PFSK-1 (cell line): ENCODE results near the gene PAQR8.

Experiments used
- FOXP2 ChIP-seq: optimal IDR thresholded peaks from 2 replicates; pipeline ENCODE3; 2011; ENCODE audit warnings: borderline replicate concordance, control low read depth, inconsistent platforms; ENCODE audit not compliant: insufficient read depth; ENCODE audit errors: extremely low read length, extremely low read depth
- POLR2AphosphoS5 ChIP-seq: IDR thresholded peaks from 2 replicates; pipeline ENCODE4 v1.6.1; 2012; ENCODE audit warnings: low read depth, mild to moderate bottlenecking, control low read depth, low read length, moderate library complexity
- REST ChIP-seq, 2 experiments: IDR thresholded peaks; 2 replicates each; pipeline versions ENCODE4 v1.6.1 to v1.8.0; 2011 to 2012; ENCODE audit warnings: low read depth in 2 of 2, low read length in 2 of 2, control low read depth in 1 of 2, inconsistent platforms in 1 of 2, mild to moderate bottlenecking in 1 of 2, moderate library complexity in 1 of 2; ENCODE audit not compliant: insufficient read depth in 1 of 2
- SIN3A ChIP-seq: IDR thresholded peaks from 2 replicates; pipeline ENCODE4 v1.6.1; 2012; ENCODE audit warnings: mild to moderate bottlenecking, low read length, moderate library complexity, borderline replicate concordance; ENCODE audit not compliant: insufficient read depth
- TAF1 ChIP-seq: IDR thresholded peaks from 2 replicates; pipeline ENCODE4 v1.6.1; 2012; ENCODE audit warnings: low read length, control low read depth, borderline replicate concordance; ENCODE audit not compliant: insufficient read depth

Gene PAQR8

GRCh38 chr6:52403086-52403485 lies 41.1 kb downstream of the PAQR8 start:
- TF ChIP-seq REST (IDR thresholded peaks at IDR 0.05; ENCODE audit: insufficient read depth in 1 of 2, low read depth in 2 of 2, low read length in 2 of 2) (no peak), FOXP2 (no peak), TAF1 (no peak), SIN3A (no peak), POLR2AphosphoS5 (no peak)

GRCh38 chr6:52403627-52404026 lies 41.7 kb downstream of the PAQR8 start:
- TF ChIP-seq POLR2AphosphoS5 (no peak), SIN3A (no peak), FOXP2 (no peak), REST (IDR thresholded peaks at IDR 0.05; ENCODE audit: insufficient read depth in 1 of 2, low read depth in 2 of 2, low read length in 2 of 2) (no peak), TAF1 (no peak)

GRCh38 chr6:52405243-52405642 lies 43.3 kb downstream of the PAQR8 start:
- TF ChIP-seq FOXP2 (no peak), REST (IDR thresholded peaks at IDR 0.05; ENCODE audit: insufficient read depth in 1 of 2, low read depth in 2 of 2, low read length in 2 of 2) (no peak)

GRCh38 chr6:52407467-52407866 lies 45.5 kb downstream of the PAQR8 start:
- TF ChIP-seq SIN3A = no peak
- TF ChIP-seq FOXP2 = no peak
- no peak for TF ChIP-seq TAF1
- TF ChIP-seq POLR2AphosphoS5 = no peak
- no peak for TF ChIP-seq REST (IDR thresholded peaks at IDR 0.05; ENCODE audit: insufficient read depth in 1 of 2, low read depth in 2 of 2, low read length in 2 of 2)

- TF ChIP-seq SIN3A (no peak), REST (IDR thresholded peaks at IDR 0.05; ENCODE audit: insufficient read depth in 1 of 2, low read depth in 2 of 2, low read length in 2 of 2) (no peak), POLR2AphosphoS5 (no peak), TAF1 (no peak), FOXP2 (no peak)
Measured at GRCh38 chr6:52409499-52409898, 47.5 kb downstream of the PAQR8 start.
